Esophagus squamous epithelium (tissue), 4 donors: Measurements from ENCODE around the gene FAM20C.

ENCODE experiments used
- POLR2A ChIP-seq, 4 donors: fragments of 450-650 bp; IDR thresholded peaks; one replicate each; pipeline ENCODE4 v1.6.1; 2017; ENCODE audit warnings: antibody characterized with exemption in 4 of 4, mild to moderate bottlenecking in 4 of 4, moderate library complexity in 3 of 4
- TF ChIP-seq, protein P1 (sequence below), 6 experiments: fragments of 450-650 bp in 4 of 6; fragments of 200-600 bp in 2 of 6; sonication (generic) in 2 of 6; IDR thresholded peaks; one replicate each; pipeline ENCODE4 v1.5.1; 2016 to 2019; ENCODE audit warnings: antibody characterized with exemption in 6 of 6, mild to moderate bottlenecking in 4 of 6, moderate library complexity in 4 of 6

GRCh38 chr7:247181-247580, 54.8 kb downstream of the FAM20C start:
- TF ChIP-seq, protein P1, sequence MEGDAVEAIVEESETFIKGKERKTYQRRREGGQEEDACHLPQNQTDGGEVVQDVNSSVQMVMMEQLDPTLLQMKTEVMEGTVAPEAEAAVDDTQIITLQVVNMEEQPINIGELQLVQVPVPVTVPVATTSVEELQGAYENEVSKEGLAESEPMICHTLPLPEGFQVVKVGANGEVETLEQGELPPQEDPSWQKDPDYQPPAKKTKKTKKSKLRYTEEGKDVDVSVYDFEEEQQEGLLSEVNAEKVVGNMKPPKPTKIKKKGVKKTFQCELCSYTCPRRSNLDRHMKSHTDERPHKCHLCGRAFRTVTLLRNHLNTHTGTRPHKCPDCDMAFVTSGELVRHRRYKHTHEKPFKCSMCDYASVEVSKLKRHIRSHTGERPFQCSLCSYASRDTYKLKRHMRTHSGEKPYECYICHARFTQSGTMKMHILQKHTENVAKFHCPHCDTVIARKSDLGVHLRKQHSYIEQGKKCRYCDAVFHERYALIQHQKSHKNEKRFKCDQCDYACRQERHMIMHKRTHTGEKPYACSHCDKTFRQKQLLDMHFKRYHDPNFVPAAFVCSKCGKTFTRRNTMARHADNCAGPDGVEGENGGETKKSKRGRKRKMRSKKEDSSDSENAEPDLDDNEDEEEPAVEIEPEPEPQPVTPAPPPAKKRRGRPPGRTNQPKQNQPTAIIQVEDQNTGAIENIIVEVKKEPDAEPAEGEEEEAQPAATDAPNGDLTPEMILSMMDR (IDR thresholded peaks at IDR 0.05), result no peak
- TF ChIP-seq POLR2A (IDR thresholded peaks at IDR 0.05), result no peak
